Adrenal gland (tissue), 5 donors: ENCODE results near the gene DTX1.

Experiments
- POLR2A ChIP-seq, 2 donors: fragments of 450-650 bp; IDR thresholded peaks; one replicate each; pipeline ENCODE4 v1.6.1; 2017; ENCODE audit warnings: antibody characterized with exemption in 2 of 2, mild to moderate bottlenecking in 2 of 2, moderate library complexity in 1 of 2
- TF ChIP-seq, protein P1 (sequence below), 6 experiments: fragments of 450-650 bp in 4 of 6; fragments of 200-600 bp in 2 of 6; sonication (generic) in 1 of 6; IDR thresholded peaks; 1 replicate in 5 of 6; 2 replicates in 1 of 6; pipeline versions ENCODE4 v1.5.1 to v1.8.0; 2016 to 2021; ENCODE audit warnings: antibody characterized with exemption in 6 of 6, mild to moderate bottlenecking in 2 of 6, moderate library complexity in 1 of 6
- donor health status: DM: no; HTN: no; CAD: no.

DNA sequence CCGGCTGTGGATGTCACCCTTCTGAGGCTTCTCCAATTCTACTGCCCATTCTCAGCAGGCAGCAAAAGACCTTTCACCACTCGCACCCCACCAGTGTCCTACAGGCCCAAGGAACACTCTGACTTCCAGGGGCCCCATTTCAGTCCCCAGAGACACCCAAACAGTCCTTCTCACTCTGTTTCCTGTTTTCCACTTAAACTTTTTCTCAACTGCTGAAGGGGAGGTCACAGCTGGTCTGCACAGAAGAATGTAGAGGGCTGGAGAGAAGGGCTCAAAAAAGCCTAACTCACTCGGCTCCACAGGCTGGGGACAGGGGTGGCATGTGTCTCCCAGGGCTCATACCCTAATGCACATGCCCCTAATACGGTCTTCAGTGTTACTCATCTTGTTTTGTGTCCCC, 4.2 kb upstream of the DTX1 start:
- no peak for TF ChIP-seq POLR2A (IDR thresholded peaks at IDR 0.05)
- TF ChIP-seq, protein P1, sequence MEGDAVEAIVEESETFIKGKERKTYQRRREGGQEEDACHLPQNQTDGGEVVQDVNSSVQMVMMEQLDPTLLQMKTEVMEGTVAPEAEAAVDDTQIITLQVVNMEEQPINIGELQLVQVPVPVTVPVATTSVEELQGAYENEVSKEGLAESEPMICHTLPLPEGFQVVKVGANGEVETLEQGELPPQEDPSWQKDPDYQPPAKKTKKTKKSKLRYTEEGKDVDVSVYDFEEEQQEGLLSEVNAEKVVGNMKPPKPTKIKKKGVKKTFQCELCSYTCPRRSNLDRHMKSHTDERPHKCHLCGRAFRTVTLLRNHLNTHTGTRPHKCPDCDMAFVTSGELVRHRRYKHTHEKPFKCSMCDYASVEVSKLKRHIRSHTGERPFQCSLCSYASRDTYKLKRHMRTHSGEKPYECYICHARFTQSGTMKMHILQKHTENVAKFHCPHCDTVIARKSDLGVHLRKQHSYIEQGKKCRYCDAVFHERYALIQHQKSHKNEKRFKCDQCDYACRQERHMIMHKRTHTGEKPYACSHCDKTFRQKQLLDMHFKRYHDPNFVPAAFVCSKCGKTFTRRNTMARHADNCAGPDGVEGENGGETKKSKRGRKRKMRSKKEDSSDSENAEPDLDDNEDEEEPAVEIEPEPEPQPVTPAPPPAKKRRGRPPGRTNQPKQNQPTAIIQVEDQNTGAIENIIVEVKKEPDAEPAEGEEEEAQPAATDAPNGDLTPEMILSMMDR (IDR thresholded peaks at IDR 0.05), result no peak
